H9 (cell line): ENCODE measurements around the gene DACH1. TPM values are rescaled to one million over a fixed set of nuclear protein-coding genes. Genes with fewer than 3 reads are reported as not detected.

Experiments
- DNase-seq: peaks from one replicate; pipeline ENCODE4 v3.0.0-alpha.2; 2017
- H2AFZ ChIP-seq: one replicate; pipeline ENCODE4 v1.6.1; 2013; ENCODE audit warnings: mild to moderate bottlenecking, low read length, control low read depth, moderate library complexity
- H2AK5ac ChIP-seq: 2 replicates; pipeline ENCODE4 v1.6.1; 2013; ENCODE audit warnings: low read length, control low read depth, mixed read lengths; ENCODE audit not compliant: insufficient read length
- H2BK120ac ChIP-seq: one replicate; pipeline ENCODE4 v1.6.1; 2013; ENCODE audit warnings: low read depth, mild to moderate bottlenecking, low read length, control low read depth, inconsistent platforms; ENCODE audit not compliant: poor library complexity, severe bottlenecking
- H2BK12ac ChIP-seq: 2 replicates; pipeline ENCODE4 v1.6.1; 2013; ENCODE audit warnings: low read length, control low read depth, mixed read lengths, low read depth; ENCODE audit not compliant: insufficient read length
- H2BK15ac ChIP-seq: 2 replicates; pipeline ENCODE4 v1.6.1; 2013; ENCODE audit warnings: low read depth, low read length, control low read depth
- H2BK20ac ChIP-seq: one replicate; pipeline ENCODE4 v1.6.1; 2013; ENCODE audit warnings: low read depth, mild to moderate bottlenecking, low read length, control low read depth, inconsistent platforms; ENCODE audit not compliant: poor library complexity, severe bottlenecking
- H2BK5ac ChIP-seq: 2 replicates; pipeline ENCODE4 v1.6.1; 2013; ENCODE audit warnings: low read length, control low read depth, mixed read lengths; ENCODE audit not compliant: insufficient read length
- H3K14ac ChIP-seq: 2 replicates; pipeline ENCODE4 v1.6.1; 2013; ENCODE audit warnings: low read length, control low read depth; ENCODE audit not compliant: insufficient read depth
- H3K18ac ChIP-seq: 2 replicates; pipeline ENCODE4 v1.6.1; 2013; ENCODE audit warnings: low read depth, mild to moderate bottlenecking, mixed read lengths, low read length, control low read depth; ENCODE audit not compliant: insufficient read length
- H3K23ac ChIP-seq: 2 replicates; pipeline ENCODE4 v1.6.1; 2013; ENCODE audit warnings: low read length, control low read depth, mixed read lengths, low read depth; ENCODE audit not compliant: insufficient read length
- H3K23me2 ChIP-seq: 2 replicates; pipeline ENCODE4 v1.6.1; 2013; ENCODE audit warnings: low read depth, mild to moderate bottlenecking, mixed read lengths, low read length, control low read depth; ENCODE audit not compliant: insufficient read length, poor library complexity, severe bottlenecking
- H3K27ac ChIP-seq: 2 replicates; pipeline ENCODE4 v1.5.1; 2013; ENCODE audit warnings: low read length, control low read depth, mixed read lengths, low read depth; ENCODE audit not compliant: insufficient read length
- H3K27me3 ChIP-seq: 2 replicates; pipeline ENCODE4 v1.6.1; 2013; ENCODE audit warnings: low read length, control low read depth, inconsistent platforms; ENCODE audit not compliant: insufficient read depth
- H3K4ac ChIP-seq: 2 replicates; pipeline ENCODE4 v1.6.1; 2013; ENCODE audit warnings: low read depth, mild to moderate bottlenecking, control low read depth, inconsistent platforms, low read length, moderate library complexity
- H3K4me1 ChIP-seq: 2 replicates; pipeline ENCODE4 v1.6.1; 2013; ENCODE audit warnings: low read length, control low read depth, inconsistent platforms; ENCODE audit not compliant: insufficient read depth
- H3K4me2 ChIP-seq: 2 replicates; pipeline ENCODE4 v1.6.1; 2013; ENCODE audit warnings: low read length, control low read depth, mixed read lengths; ENCODE audit not compliant: insufficient read length, insufficient read depth
- H3K56ac ChIP-seq: 2 replicates; pipeline ENCODE4 v1.6.1; 2013; ENCODE audit warnings: low read depth, mild to moderate bottlenecking, mixed read lengths, low read length, control low read depth; ENCODE audit not compliant: insufficient read length
- H3K79me1 ChIP-seq: 2 replicates; pipeline ENCODE4 v1.6.1; 2013; ENCODE audit warnings: low read depth, mild to moderate bottlenecking, moderate library complexity, low read length, control low read depth, inconsistent platforms; ENCODE audit not compliant: insufficient read depth, poor library complexity, severe bottlenecking
- H3K79me2 ChIP-seq: 2 replicates; pipeline ENCODE4 v1.6.1; 2013; ENCODE audit warnings: low read length, control low read depth, inconsistent platforms; ENCODE audit not compliant: insufficient read depth
- H3K9ac ChIP-seq: 2 replicates; pipeline ENCODE4 v1.6.1; 2013; ENCODE audit warnings: low read length, control low read depth, mixed read lengths; ENCODE audit not compliant: insufficient read length; ENCODE audit errors: extremely low read depth
- H3K9me3 ChIP-seq: one replicate; pipeline ENCODE4 v1.6.1; 2013; ENCODE audit warnings: low read depth, low read length, inconsistent platforms; ENCODE audit not compliant: control insufficient read depth
- H3T11ph ChIP-seq: one replicate; pipeline ENCODE4 v1.6.1; 2013; ENCODE audit warnings: mild to moderate bottlenecking, low read length, control low read depth, inconsistent platforms
- H4K20me1 ChIP-seq: one replicate; pipeline ENCODE4 v1.6.1; 2013; ENCODE audit not compliant: control insufficient read depth, insufficient read length, insufficient read depth
- H4K5ac ChIP-seq: 2 replicates; pipeline ENCODE4 v1.6.1; 2013; ENCODE audit warnings: low read depth, mild to moderate bottlenecking, mixed read lengths, low read length, control low read depth; ENCODE audit not compliant: insufficient read length
- H4K8ac ChIP-seq: replicated peaks from 2 replicates; pipeline ENCODE4 v1.6.1; 2013; ENCODE audit warnings: low read length, control low read depth, mixed read lengths, low read depth; ENCODE audit not compliant: insufficient read length
- H4K91ac ChIP-seq: 2 replicates; pipeline ENCODE4 v1.6.1; 2013; ENCODE audit warnings: low read depth, mild to moderate bottlenecking, moderate library complexity, mixed read lengths, low read length, control low read depth; ENCODE audit not compliant: insufficient read length
- H3K27ac Mint-ChIP-seq, 3 experiments: 2 replicates in 2 of 3; 3 replicates in 1 of 3; pipeline ENCODE4 v1.8.0; 2020 to 2021; ENCODE audit warnings: mixed read lengths in 3 of 3, mild to moderate bottlenecking in 1 of 3, moderate library complexity in 1 of 3
- H3K27me3 Mint-ChIP-seq: 2 replicates; pipeline ENCODE4 v1.8.0; 2021; ENCODE audit warnings: low read depth, mild to moderate bottlenecking, moderate library complexity, mixed read lengths
- H3K36me3 Mint-ChIP-seq, 3 experiments: 2 replicates in 2 of 3; 3 replicates in 1 of 3; pipeline ENCODE4 v1.8.0; 2020 to 2021; ENCODE audit warnings: low read depth in 3 of 3, mixed read lengths in 3 of 3; ENCODE audit not compliant: insufficient read depth in 1 of 3
- H3K4me1 Mint-ChIP-seq, 2 experiments: 2 replicates each; pipeline ENCODE4 v1.8.0; 2020; ENCODE audit warnings: mixed read lengths in 2 of 2
- H3K4me3 Mint-ChIP-seq, 2 experiments: 2 replicates in 1 of 2; 3 replicates in 1 of 2; pipeline ENCODE4 v1.8.0; 2020 to 2021; ENCODE audit warnings: mild to moderate bottlenecking in 2 of 2, mixed read lengths in 2 of 2, moderate library complexity in 1 of 2
- H3K9me3 Mint-ChIP-seq, 2 experiments: 2 replicates in 1 of 2; 3 replicates in 1 of 2; pipeline ENCODE4 v1.8.0; 2020; ENCODE audit warnings: mild to moderate bottlenecking in 2 of 2, mixed read lengths in 2 of 2, moderate library complexity in 1 of 2
- CTCF ChIP-seq: fragments of 200-600 bp; sonication (generic); conservative IDR thresholded peaks from 3 replicates; pipeline ENCODE4 v1.8.0; 2021; ENCODE audit warnings: antibody characterized with exemption, mild to moderate bottlenecking
- WGBS: extraction: QIAGEN DNeasy Blood & Tissue Kit; methylation state at CpG from one replicate; pipeline ENCODE4 v1.1.7; 2013; ENCODE audit warnings: missing lambda C conversion rate, low lambda C conversion rate, mixed read lengths; ENCODE audit not compliant: insufficient read length; ENCODE audit errors: extremely low coverage; 5-methylcytosine and 5-hydroxymethylcytosine counted together
- total RNA-seq: library from RNA; stranded (reverse); gene quantifications from 2 replicates; pipeline ENCODE4 v1.2.1, GENCODE V29; 2021

Gene DACH1
- total RNA-seq, 1 experiment from 2014 or later: not detected

GRCh38 chr13:71461892-71462291, 405.1 kb downstream of the DACH1 start:
- no peak overlapping the region for H3K27ac ChIP-seq
- H3K14ac ChIP-seq: no peak overlapping the region
- H3K4ac ChIP-seq: no peak overlapping the region
- H4K20me1 ChIP-seq: no peaks in the 10 kb centered on the region
- no peak overlapping the region for H2AFZ ChIP-seq
- H3K4me3 Mint-ChIP-seq: no peak overlapping the region
- no peaks in the 10 kb centered on the region for H3K79me1 ChIP-seq
- no peak overlapping the region for H2BK5ac ChIP-seq
- no peak for DNase-seq
- H3K18ac ChIP-seq: no peak overlapping the region
- H3K27ac Mint-ChIP-seq: no peak overlapping the region
- H3K36me3 Mint-ChIP-seq: no peaks in the 10 kb centered on the region
- no peak overlapping the region for H2BK12ac ChIP-seq
- H3K27me3 Mint-ChIP-seq: no peaks in the 10 kb centered on the region
- no peak overlapping the region for H2BK120ac ChIP-seq
- H3K56ac ChIP-seq: no peak overlapping the region
- TF ChIP-seq CTCF: no peak
- H3K4me2 ChIP-seq: no peak overlapping the region
- no peaks in the 10 kb centered on the region for H3K23me2 ChIP-seq
- no peaks in the 10 kb centered on the region for H3K4me1 ChIP-seq
- H3K4me1 Mint-ChIP-seq: no peaks in the 10 kb centered on the region
- no peak overlapping the region for H4K8ac ChIP-seq
- no peaks in the 10 kb centered on the region for H3K27me3 ChIP-seq
- no peak overlapping the region for H3K9ac ChIP-seq
- no peak overlapping the region for H2AK5ac ChIP-seq
- no peak overlapping the region for H4K5ac ChIP-seq
- no peak overlapping the region for H2BK20ac ChIP-seq
- no peak overlapping the region for H3K23ac ChIP-seq
- H3K9me3 Mint-ChIP-seq: no peaks in the 10 kb centered on the region
- no peaks in the 10 kb centered on the region for H3K79me2 ChIP-seq
- H4K91ac ChIP-seq: no peak overlapping the region
- H2BK15ac ChIP-seq: no peak overlapping the region
- no peaks in the 10 kb centered on the region for H3K9me3 ChIP-seq
- no peak overlapping the region for H3T11ph ChIP-seq
- no CpG with 5 or more reads among the region's 1 CpG for WGBS
